IMR-90 (cell line): ENCODE data around the gene CPLX3. TPM values are rescaled to one million over a fixed set of nuclear protein-coding genes. Genes with fewer than 3 reads are reported as not detected.

Source experiments
- ATAC-seq: fragments of 200-7000 bp; cut with Tn5 transposase; 2 replicates; pipeline ENCODE4 v1.9.1; 2020; ENCODE audit warnings: low read depth, mild to moderate bottlenecking, moderate library complexity
- BruUV-seq: library from RNA; stranded (reverse); fragments of 400-500 nt; replicated peaks from 2 replicates; lab custom pipeline; 2021; lab: Mats Ljungman, UMichigan
- CTCF ChIA-PET: fragments of 300-600 bp; formaldehyde crosslinking; extraction: SDS; loops from one replicate; lab custom pipeline; 2021; ENCODE audit warnings: antibody characterized with exemption; lab: Yijun Ruan, JAX
- POLR2A ChIA-PET: fragments of 300-600 bp; sonication (Branson Sonifier 250); formaldehyde crosslinking; loops from one replicate; lab custom pipeline; 2022; ENCODE audit warnings: antibody characterized with exemption; ENCODE audit not compliant: unreplicated experiment; lab: Charles Lee
- DNase-seq: peaks from one replicate; pipeline ENCODE4 v3.0.0; 2013
- H2AFZ ChIP-seq: replicated peaks from 2 replicates; pipeline ENCODE3; 2013; ENCODE audit warnings: low read length, mild to moderate bottlenecking; ENCODE audit not compliant: poor library complexity
- H2AK5ac ChIP-seq: 2 replicates; pipeline ENCODE4 v1.6.1; 2013; ENCODE audit warnings: low read depth, low read length, inconsistent platforms
- H2AK9ac ChIP-seq: replicated peaks from 2 replicates; pipeline ENCODE3; 2013; ENCODE audit warnings: mild to moderate bottlenecking, low read depth, low read length, moderate library complexity; ENCODE audit not compliant: poor library complexity
- H2BK120ac ChIP-seq: 2 replicates; pipeline ENCODE4 v1.6.1; 2013; ENCODE audit warnings: low read depth, low read length, inconsistent platforms
- H2BK15ac ChIP-seq: 3 replicates; pipeline ENCODE4 v1.6.1; 2013; ENCODE audit warnings: low read depth, low read length, inconsistent platforms
- H2BK20ac ChIP-seq: 2 replicates; pipeline ENCODE4 v1.6.1; 2013; ENCODE audit warnings: low read depth, mild to moderate bottlenecking, inconsistent platforms, low read length, moderate library complexity
- H2BK5ac ChIP-seq: 2 replicates; pipeline ENCODE4 v1.6.1; 2013; ENCODE audit warnings: mild to moderate bottlenecking, low read depth, low read length, inconsistent platforms; ENCODE audit not compliant: poor library complexity, severe bottlenecking
- H3K14ac ChIP-seq: replicated peaks from 2 replicates; pipeline ENCODE4 v1.6.1; 2013; ENCODE audit warnings: low read depth, low read length, inconsistent platforms
- H3K18ac ChIP-seq: 2 replicates; pipeline ENCODE4 v1.6.1; 2013; ENCODE audit warnings: low read depth, low read length, control low read depth
- H3K23ac ChIP-seq: 2 replicates; pipeline ENCODE4 v1.6.1; 2013; ENCODE audit warnings: low read depth, low read length, inconsistent platforms
- H3K27ac ChIP-seq: 2 replicates; pipeline ENCODE4 v1.5.1; 2013; ENCODE audit warnings: mild to moderate bottlenecking, control low read depth, low read length; ENCODE audit not compliant: insufficient read depth
- H3K27me3 ChIP-seq: 2 replicates; pipeline ENCODE4 v1.6.1; 2013; ENCODE audit warnings: low read length; ENCODE audit not compliant: control insufficient read depth, insufficient read depth
- H3K36me3 ChIP-seq: 2 replicates; pipeline ENCODE4 v1.6.1; 2013; ENCODE audit warnings: low read length, mixed read lengths; ENCODE audit not compliant: control insufficient read depth, insufficient read depth
- H3K4ac ChIP-seq: 2 replicates; pipeline ENCODE4 v1.6.1; 2013; ENCODE audit warnings: low read depth, low read length, inconsistent platforms
- H3K4me1 ChIP-seq: 2 replicates; pipeline ENCODE4 v1.6.1; 2013; ENCODE audit warnings: low read length, mixed read lengths; ENCODE audit not compliant: control insufficient read depth, insufficient read depth
- H3K4me2 ChIP-seq: 2 replicates; pipeline ENCODE4 v1.6.1; 2013; ENCODE audit warnings: low read depth, mild to moderate bottlenecking, control low read depth, low read length, moderate library complexity
- H3K4me3 ChIP-seq: 2 replicates; pipeline ENCODE4 v1.5.1; 2013; ENCODE audit warnings: low read depth, mild to moderate bottlenecking, control low read depth, low read length, moderate library complexity; ENCODE audit not compliant: insufficient read depth
- H3K56ac ChIP-seq: 2 replicates; pipeline ENCODE4 v1.6.1; 2013; ENCODE audit warnings: low read length, inconsistent platforms; ENCODE audit not compliant: insufficient read depth; ENCODE audit errors: extremely low read depth
- H3K79me1 ChIP-seq, 2 experiments: 2 replicates each; pipeline ENCODE4 v1.6.1; 2013; ENCODE audit warnings: low read length in 2 of 2, inconsistent platforms in 1 of 2, low read depth in 1 of 2
- H3K9ac ChIP-seq: 2 replicates; pipeline ENCODE4 v1.6.1; 2013; ENCODE audit warnings: low read depth, low read length, control low read depth
- H3K9me1 ChIP-seq: 2 replicates; pipeline ENCODE4 v1.6.1; 2013; ENCODE audit warnings: low read length, inconsistent platforms; ENCODE audit not compliant: insufficient read depth
- H3K9me3 ChIP-seq: 2 replicates; pipeline ENCODE4 v1.6.1; 2013; ENCODE audit warnings: low read length; ENCODE audit not compliant: control insufficient read depth, insufficient read depth
- H4K20me1 ChIP-seq: 2 replicates; pipeline ENCODE4 v1.6.1; 2013; ENCODE audit warnings: low read length, inconsistent platforms; ENCODE audit not compliant: insufficient read depth
- H4K5ac ChIP-seq: 2 replicates; pipeline ENCODE4 v1.6.1; 2013; ENCODE audit warnings: mild to moderate bottlenecking, low read depth, low read length, control low read depth
- H4K8ac ChIP-seq, 2 experiments: 2 replicates each; pipeline ENCODE4 v1.6.1; 2013; ENCODE audit warnings: low read depth in 2 of 2, low read length in 2 of 2, control low read depth in 1 of 2, inconsistent platforms in 1 of 2
- H4K91ac ChIP-seq: 2 replicates; pipeline ENCODE4 v1.6.1; 2013; ENCODE audit warnings: low read depth, low read length, inconsistent platforms; ENCODE audit not compliant: insufficient read depth
- MAZ ChIP-seq: IDR thresholded peaks from 2 replicates; pipeline ENCODE4 v1.6.1; 2012; ENCODE audit warnings: low read depth, mild to moderate bottlenecking, low read length, improper control_type of control experiment, moderate library complexity, borderline replicate concordance
- RAD21 ChIP-seq: IDR thresholded peaks from 2 replicates; pipeline ENCODE4 v1.6.1; 2012; ENCODE audit warnings: low read length, improper control_type of control experiment
- WGBS, 2 experiments: methylation state at CpG; one replicate each; pipeline versions ENCODE4 v1.1.5 to v1.1.7; 2013; ENCODE audit warnings: missing lambda C conversion rate in 2 of 2; ENCODE audit not compliant: insufficient read length in 1 of 2; ENCODE audit errors: extremely low coverage in 2 of 2; 5-methylcytosine and 5-hydroxymethylcytosine counted together
- dilution Hi-C: fragments of 300-500 bp; cut with HindIII; formaldehyde crosslinking; loops from one replicate; pipeline ENCODE4 v1.14.3; 2018; ENCODE audit warnings: low sequenced_read_pairs; ENCODE audit not compliant: unreplicated experiment
- in situ Hi-C: fragments of 300-500 bp; cut with MboI; formaldehyde crosslinking; loops from 3 replicates; pipeline ENCODE4 v1.14.3; 2019; ENCODE audit warnings: low sequenced_read_pairs, inconsistent platforms, mixed read lengths
- intact Hi-C: fragments of 100-400 bp; cut with micrococcal nuclease; formaldehyde crosslinking; loops from 2 replicates; pipeline ENCODE4 v1.10.0; 2022
- polyA plus RNA-seq, 3 experiments: library from polyadenylated mRNA; depleted of rRNA; stranded (reverse); fragments of >200 nt; gene quantifications; 2 replicates each; pipeline ENCODE4 v1.2.3, GENCODE V29; 2012; ENCODE audit warnings: low replicate concordance in 1 of 3
- total RNA-seq: library from RNA; depleted of rRNA; stranded (reverse); fragments of >200 nt; gene quantifications from 2 replicates; pipeline ENCODE4 v1.2.3, GENCODE V29; 2012
- TF ChIP-seq, protein P1 (sequence below): conservative IDR thresholded peaks from 2 replicates; pipeline ENCODE4 v1.5.1; 2012; ENCODE audit warnings: mild to moderate bottlenecking, low read depth, low read length, improper control_type of control experiment

The CPLX3 gene
- total and polyA plus RNA-seq, 2 of the 4 experiments (the other 2 are of a cell fraction): not detected

DNA sequence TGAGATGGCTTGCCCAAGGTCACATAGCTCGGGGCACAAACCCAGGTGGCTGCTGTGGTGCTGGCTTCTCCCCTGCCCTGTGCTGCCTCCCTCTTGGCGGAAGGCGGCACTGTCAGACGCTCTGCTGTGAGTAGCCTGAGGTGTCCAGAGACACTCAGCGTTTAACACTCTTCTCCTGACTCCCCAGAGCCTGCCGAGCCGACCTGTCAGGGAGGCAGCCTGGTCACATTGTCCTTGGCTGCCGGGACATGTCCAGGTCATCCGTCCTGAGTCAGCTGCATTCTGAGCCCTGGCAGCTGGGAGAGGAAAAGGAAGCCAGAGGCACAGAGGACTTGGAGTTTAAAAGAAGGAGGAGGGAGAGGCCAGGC is 9.1 kb upstream of the CPLX3 start:
- intact Hi-C loops: no loop called here

More for the DNA sequence above, 9.1 kb upstream of the CPLX3 start:
- POLR2A ChIA-PET: no interaction called here
- in situ Hi-C loops: no loop called here
- Histone ChIP-seq H3K4me1 (no peaks in the 10 kb centered on the region), H3K4me3 (no peak overlapping the region), H4K91ac (no peak overlapping the region), H3K18ac (no peak overlapping the region), H2BK120ac (no peak overlapping the region), H3K27me3 (peaks cover 21% of the 10 kb centered on the region; the same call in 1 of the 2 replicates), H2AK5ac (no peak overlapping the region), H2BK5ac (no peak overlapping the region), H3K79me1 (no peaks in the 10 kb centered on the region), H3K36me3 (no peaks in the 10 kb centered on the region), H3K56ac (no peak overlapping the region), H2BK20ac (no peak overlapping the region), H3K14ac (no peak overlapping the region), H2AFZ (peak overlapping the region; percentile 70), H3K9me3 (no peaks in the 10 kb centered on the region), H3K9ac (no peak overlapping the region), H3K27ac (no peak overlapping the region), H3K4me2 (no peak overlapping the region), H4K8ac (no peak overlapping the region), H3K9me1 (0 out of 2 replicates have a peak, but pooled peaks cover 4% of the 10 kb centered on the region), H3K4ac (no peak overlapping the region; the same call in 1 of the 2 replicates), H2BK15ac (no peak overlapping the region), H4K5ac (no peak overlapping the region), H2AK9ac (peak overlapping the region; percentile 65), H3K23ac (no peak overlapping the region), H4K20me1 (peaks cover 4% of the 10 kb centered on the region; the same call in 1 of the 2 replicates)
- BruUV-seq: no TSS peak
- TF ChIP-seq MAZ (no peak), RAD21 (peak; percentile 18; the same call in 1 of the 2 replicates)
- TF ChIP-seq, protein P1, sequence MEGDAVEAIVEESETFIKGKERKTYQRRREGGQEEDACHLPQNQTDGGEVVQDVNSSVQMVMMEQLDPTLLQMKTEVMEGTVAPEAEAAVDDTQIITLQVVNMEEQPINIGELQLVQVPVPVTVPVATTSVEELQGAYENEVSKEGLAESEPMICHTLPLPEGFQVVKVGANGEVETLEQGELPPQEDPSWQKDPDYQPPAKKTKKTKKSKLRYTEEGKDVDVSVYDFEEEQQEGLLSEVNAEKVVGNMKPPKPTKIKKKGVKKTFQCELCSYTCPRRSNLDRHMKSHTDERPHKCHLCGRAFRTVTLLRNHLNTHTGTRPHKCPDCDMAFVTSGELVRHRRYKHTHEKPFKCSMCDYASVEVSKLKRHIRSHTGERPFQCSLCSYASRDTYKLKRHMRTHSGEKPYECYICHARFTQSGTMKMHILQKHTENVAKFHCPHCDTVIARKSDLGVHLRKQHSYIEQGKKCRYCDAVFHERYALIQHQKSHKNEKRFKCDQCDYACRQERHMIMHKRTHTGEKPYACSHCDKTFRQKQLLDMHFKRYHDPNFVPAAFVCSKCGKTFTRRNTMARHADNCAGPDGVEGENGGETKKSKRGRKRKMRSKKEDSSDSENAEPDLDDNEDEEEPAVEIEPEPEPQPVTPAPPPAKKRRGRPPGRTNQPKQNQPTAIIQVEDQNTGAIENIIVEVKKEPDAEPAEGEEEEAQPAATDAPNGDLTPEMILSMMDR: peak; percentile 27
- CTCF ChIA-PET: no interaction called here
- 21% methylated on average over 3 of the region's 9 CpGs; no CpG with 5 or more reads in 1 of the 2 experiments for WGBS, 2 experiments
- ATAC-seq (peak; percentile 77), DNase-seq (peak; percentile 16)
- dilution Hi-C loops: no loop called here
